Fibroblast of lung (primary cell): ENCODE measurements around the gene ACAT2. TPM values are rescaled to one million over a fixed set of nuclear protein-coding genes. Genes with fewer than 3 reads are reported as not detected.
A peak's percentile ranks its signal among the peaks of the same experiment; 100 is the strongest.

Experiments
- DNase-seq, 2 donors: peaks; one replicate each; pipeline versions ENCODE4 v3.0.0 to v3.0.0-alpha.2; 2010; ENCODE audit warnings: low read depth in 2 of 2
- H2AFZ ChIP-seq: 2 replicates; pipeline ENCODE4 v1.5.1; 2012; ENCODE audit warnings: low read length, control low read depth, inconsistent platforms
- H3K27ac ChIP-seq: 2 replicates; pipeline ENCODE4 v1.5.1; 2011; ENCODE audit warnings: low read length, control low read depth; ENCODE audit not compliant: insufficient read depth
- H3K27me3 ChIP-seq: 2 replicates; pipeline ENCODE4 v1.5.1; 2011; ENCODE audit warnings: mild to moderate bottlenecking, low read length; ENCODE audit not compliant: control insufficient read depth, insufficient read depth
- H3K36me3 ChIP-seq: 2 replicates; pipeline ENCODE4 v1.5.1; 2011; ENCODE audit warnings: low read length; ENCODE audit not compliant: control insufficient read depth, insufficient read depth
- H3K4me1 ChIP-seq: 2 replicates; pipeline ENCODE4 v1.5.1; 2011; ENCODE audit warnings: low read length; ENCODE audit not compliant: control insufficient read depth, insufficient read depth; ENCODE audit errors: extremely low read depth
- H3K4me2 ChIP-seq: 2 replicates; pipeline ENCODE4 v1.5.1; 2011; ENCODE audit warnings: low read length, control low read depth; ENCODE audit not compliant: insufficient read depth; ENCODE audit errors: extremely low read depth
- H3K4me3 ChIP-seq, 4 experiments: fragments of 200-600 bp in 1 of 4; sonication (generic) in 1 of 4; replicated peaks in 1 of 4; 2 replicates each; pipeline ENCODE4 v1.5.1; 2011 to 2016; ENCODE audit warnings: low read length in 4 of 4, low read depth in 3 of 4, mild to moderate bottlenecking in 3 of 4, control low read depth in 2 of 4, inconsistent platforms in 1 of 4, mixed read lengths in 1 of 4; ENCODE audit not compliant: insufficient read depth in 1 of 4; ENCODE audit errors: control extremely low read depth in 1 of 4
- H3K79me2 ChIP-seq: 2 replicates; pipeline ENCODE4 v1.5.1; 2012; ENCODE audit warnings: mild to moderate bottlenecking, low read length, inconsistent platforms; ENCODE audit not compliant: control insufficient read depth, insufficient read depth
- H3K9ac ChIP-seq: 2 replicates; pipeline ENCODE4 v1.5.1; 2011; ENCODE audit warnings: mild to moderate bottlenecking, low read length, control low read depth; ENCODE audit not compliant: insufficient read depth
- H3K9me3 ChIP-seq: 2 replicates; pipeline ENCODE4 v1.5.1; 2012; ENCODE audit warnings: low read depth, low read length; ENCODE audit not compliant: control insufficient read depth, insufficient read depth
- H4K20me1 ChIP-seq: 2 replicates; pipeline ENCODE4 v1.5.1; 2011; ENCODE audit warnings: low read length; ENCODE audit not compliant: control insufficient read depth, insufficient read depth; ENCODE audit errors: extremely low read depth
- EZH2 ChIP-seq: IDR thresholded peaks from 2 replicates; pipeline ENCODE4 v1.5.1; 2012; ENCODE audit warnings: low read length, control low read depth, mild to moderate bottlenecking; ENCODE audit errors: missing control alignments
- polyA plus RNA-seq, 2 donors: library from polyadenylated mRNA; depleted of rRNA in 1 of 2; stranded (reverse) in 1 of 2; unstranded in 1 of 2; fragments of >200 nt; gene quantifications; 2 replicates each; pipeline ENCODE4 v1.2.1, GENCODE V29; 2011 to 2012; ENCODE audit warnings: missing spikeins in 1 of 2
- total RNA-seq: library from RNA; depleted of rRNA; stranded (reverse); fragments of >200 nt; gene quantifications from 2 replicates; pipeline ENCODE4 v1.2.1, GENCODE V29; 2014
- TF ChIP-seq, protein P1 (sequence below), 2 donors: IDR thresholded peaks in 1 of 2; conservative IDR thresholded peaks in 1 of 2; 1 replicate in 1 of 2; 2 replicates in 1 of 2; pipeline ENCODE4 v1.5.1; 2011 to 2012; ENCODE audit warnings: low read length in 2 of 2, control low read depth in 1 of 2, inconsistent platforms in 1 of 2, low read depth in 1 of 2, mild to moderate bottlenecking in 1 of 2

The ACAT2 gene
- total and polyA plus RNA-seq, 2 donors (not counting 1 experiment from before 2014, with no cell fraction given): 108 to 121 TPM

DNA sequence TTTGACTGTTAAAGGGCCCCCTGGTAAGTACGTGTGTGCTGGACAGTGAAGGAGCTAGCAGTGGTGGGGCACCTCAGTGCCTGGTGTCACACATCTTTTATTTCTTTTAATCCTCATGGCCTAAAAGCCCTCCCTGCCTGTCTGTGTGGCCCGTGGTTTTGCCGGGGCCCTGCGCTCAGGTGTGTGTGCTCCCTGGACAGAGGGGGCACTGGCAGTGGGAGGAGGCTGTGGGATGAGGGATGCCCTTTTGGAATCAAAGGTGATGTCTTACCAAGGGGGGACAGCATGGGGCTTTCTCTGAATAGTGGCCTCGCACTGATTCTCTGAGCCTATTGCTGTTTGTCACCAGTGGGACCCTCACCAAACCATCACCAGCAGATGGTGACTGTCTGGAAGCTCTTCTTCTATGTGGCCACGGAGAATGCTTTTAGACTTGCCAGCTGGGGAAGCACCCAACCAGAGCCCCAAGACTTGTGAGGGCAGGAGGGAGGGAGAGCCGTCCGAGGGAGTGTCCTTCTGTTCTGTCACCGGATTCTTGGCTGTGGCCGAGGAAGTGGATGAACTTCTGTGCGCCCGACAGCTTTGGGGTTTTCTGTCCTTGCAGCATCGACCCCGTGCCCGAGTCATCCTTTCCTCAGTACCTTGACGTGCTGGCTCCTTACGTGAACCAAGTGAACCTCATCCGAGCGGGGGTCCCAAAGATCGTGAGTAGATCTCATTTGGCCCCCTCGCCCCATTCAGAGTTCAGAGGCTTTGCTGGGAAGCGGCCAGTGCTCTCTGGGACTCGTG is 56.3 kb downstream of the ACAT2 start:
- no peak for TF ChIP-seq EZH2
- TF ChIP-seq, protein P1, sequence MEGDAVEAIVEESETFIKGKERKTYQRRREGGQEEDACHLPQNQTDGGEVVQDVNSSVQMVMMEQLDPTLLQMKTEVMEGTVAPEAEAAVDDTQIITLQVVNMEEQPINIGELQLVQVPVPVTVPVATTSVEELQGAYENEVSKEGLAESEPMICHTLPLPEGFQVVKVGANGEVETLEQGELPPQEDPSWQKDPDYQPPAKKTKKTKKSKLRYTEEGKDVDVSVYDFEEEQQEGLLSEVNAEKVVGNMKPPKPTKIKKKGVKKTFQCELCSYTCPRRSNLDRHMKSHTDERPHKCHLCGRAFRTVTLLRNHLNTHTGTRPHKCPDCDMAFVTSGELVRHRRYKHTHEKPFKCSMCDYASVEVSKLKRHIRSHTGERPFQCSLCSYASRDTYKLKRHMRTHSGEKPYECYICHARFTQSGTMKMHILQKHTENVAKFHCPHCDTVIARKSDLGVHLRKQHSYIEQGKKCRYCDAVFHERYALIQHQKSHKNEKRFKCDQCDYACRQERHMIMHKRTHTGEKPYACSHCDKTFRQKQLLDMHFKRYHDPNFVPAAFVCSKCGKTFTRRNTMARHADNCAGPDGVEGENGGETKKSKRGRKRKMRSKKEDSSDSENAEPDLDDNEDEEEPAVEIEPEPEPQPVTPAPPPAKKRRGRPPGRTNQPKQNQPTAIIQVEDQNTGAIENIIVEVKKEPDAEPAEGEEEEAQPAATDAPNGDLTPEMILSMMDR (conservative IDR thresholded peaks at IDR 0.05 in 1 of 2, IDR thresholded peaks at IDR 0.05 in 1 of 2; ENCODE audit: low read depth in 1 of 2, low read length in 2 of 2): no peak
- no peak overlapping the region for H3K4me3 ChIP-seq
- no peak overlapping the region for H3K27ac ChIP-seq
- no peak for DNase-seq
- no peaks in the 10 kb centered on the region for H3K4me1 ChIP-seq
- no peaks in the 10 kb centered on the region for H4K20me1 ChIP-seq
- H3K9ac ChIP-seq: no peak overlapping the region
- H3K9me3 ChIP-seq: no peaks in the 10 kb centered on the region
- no peaks in the 10 kb centered on the region for H3K79me2 ChIP-seq
- peaks cover 14% of the 10 kb centered on the region for H3K27me3 ChIP-seq
- H2AFZ ChIP-seq: no peak overlapping the region
- no peak overlapping the region for H3K4me2 ChIP-seq
- H3K36me3 ChIP-seq: no peaks in the 10 kb centered on the region

DNA sequence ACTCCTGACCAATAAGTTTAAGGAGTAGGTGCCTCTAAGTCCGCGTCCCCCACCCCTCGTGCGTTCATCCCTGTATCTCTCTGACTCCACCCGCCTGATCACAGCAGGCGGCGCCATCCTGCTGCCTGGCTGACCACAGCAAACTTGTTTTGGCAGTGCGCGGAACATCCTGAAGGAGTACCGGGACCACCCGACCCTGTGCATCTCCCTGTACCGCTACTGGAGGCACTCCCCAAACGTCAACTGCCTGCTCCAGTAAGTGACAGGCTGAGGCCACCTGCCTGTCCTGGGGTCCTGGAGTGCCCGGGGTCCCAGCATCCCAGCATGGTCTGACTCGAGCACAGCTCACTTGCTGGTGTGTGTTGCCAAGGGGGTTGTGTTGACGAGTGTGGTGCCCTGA is 57.3 kb downstream of the ACAT2 start:
- no peaks in the 10 kb centered on the region for H3K4me1 ChIP-seq
- DNase-seq: no peak
- no peaks in the 10 kb centered on the region for H4K20me1 ChIP-seq
- H3K27ac ChIP-seq: no peak overlapping the region
- no peaks in the 10 kb centered on the region for H3K9me3 ChIP-seq
- H3K4me2 ChIP-seq: no peak overlapping the region
- no peaks in the 10 kb centered on the region for H3K36me3 ChIP-seq
- TF ChIP-seq EZH2: no peak
- TF ChIP-seq, protein P1 (conservative IDR thresholded peaks at IDR 0.05 in 1 of 2, IDR thresholded peaks at IDR 0.05 in 1 of 2; ENCODE audit: low read depth in 1 of 2, low read length in 2 of 2): no peak
- H3K4me3 ChIP-seq: no peak overlapping the region
- no peak overlapping the region for H2AFZ ChIP-seq
- H3K27me3 ChIP-seq: peaks cover 14% of the 10 kb centered on the region
- H3K9ac ChIP-seq: no peak overlapping the region
- no peaks in the 10 kb centered on the region for H3K79me2 ChIP-seq

DNA sequence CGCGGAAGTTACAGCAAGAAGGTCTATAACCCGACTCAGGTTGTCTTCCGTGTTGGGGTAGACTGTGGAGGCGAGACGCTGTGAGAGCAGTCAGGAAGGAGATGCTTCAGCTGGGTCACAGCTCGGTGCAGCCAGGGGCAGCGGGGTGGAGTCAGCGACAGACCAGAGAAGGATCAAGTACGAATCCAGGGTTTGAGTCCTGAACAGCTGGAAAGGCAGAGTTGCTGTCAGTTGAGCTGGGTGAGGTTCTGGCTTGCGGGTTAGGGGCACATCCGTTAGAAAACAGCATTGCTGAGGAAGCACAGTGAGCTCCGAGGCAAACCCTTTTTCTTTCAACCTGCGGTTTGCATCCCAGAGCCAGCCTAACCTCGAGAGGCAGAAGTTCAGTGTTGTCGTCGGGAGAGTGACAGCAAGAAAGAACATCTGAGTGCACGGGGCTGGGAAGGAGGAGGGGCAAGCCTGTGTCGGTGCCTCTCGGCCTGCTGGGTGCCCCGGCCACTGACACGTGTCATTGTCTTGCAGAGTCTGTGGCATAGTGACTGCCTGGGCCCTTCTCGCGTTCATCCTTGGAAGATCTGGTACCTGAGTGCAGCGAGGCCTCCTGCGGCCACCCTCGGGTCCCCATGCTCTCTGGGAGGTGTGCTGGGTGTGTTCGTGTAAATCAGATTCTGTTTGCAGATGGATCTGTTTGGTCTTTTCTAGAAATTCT is 58.2 kb downstream of the ACAT2 start:
- no peak overlapping the region for H3K27ac ChIP-seq
- no peaks in the 10 kb centered on the region for H3K4me1 ChIP-seq
- H4K20me1 ChIP-seq: no peaks in the 10 kb centered on the region
- H3K4me2 ChIP-seq: peak overlapping the region; percentile 35
- peaks cover 14% of the 10 kb centered on the region for H3K27me3 ChIP-seq
- no peaks in the 10 kb centered on the region for H3K36me3 ChIP-seq
- H3K9me3 ChIP-seq: no peaks in the 10 kb centered on the region
- peak overlapping the region; percentile 67 for H2AFZ ChIP-seq
- H3K79me2 ChIP-seq: no peaks in the 10 kb centered on the region
- TF ChIP-seq, protein P1 (conservative IDR thresholded peaks at IDR 0.05 in 1 of 2, IDR thresholded peaks at IDR 0.05 in 1 of 2; ENCODE audit: low read depth in 1 of 2, low read length in 2 of 2): no peak
- TF ChIP-seq EZH2: no peak
- H3K9ac ChIP-seq: no peak overlapping the region
- no peak for DNase-seq
- no peak overlapping the region for H3K4me3 ChIP-seq
